H1 (cell line): Measurements from ENCODE around the gene SCARB2. TPM values are rescaled to one million over a fixed set of nuclear protein-coding genes. Genes with fewer than 3 reads are reported as not detected.

ENCODE experiments used
- CTCF ChIA-PET: fragments of 300-600 bp; sonication (Branson Sonifier 250); formaldehyde crosslinking; loops from one replicate; lab custom pipeline; 2021; ENCODE audit not compliant: partially characterized antibody; lab: Charles Lee
- POLR2A ChIA-PET: fragments of 300-600 bp; sonication (Branson Sonifier 250); formaldehyde crosslinking; loops from one replicate; lab custom pipeline; 2021; ENCODE audit warnings: inconsistent platforms; ENCODE audit not compliant: partially characterized antibody; lab: Charles Lee
- DNase-seq, 2 experiments: peaks; one replicate each; pipeline versions ENCODE4 v3.0.0 to v3.0.0-alpha.2; 2010 to 2022; ENCODE audit warnings: low spot score in 2 of 2, low read depth in 1 of 2, mixed read lengths in 1 of 2
- FAIRE-seq: peaks from 2 replicates; lab custom pipeline; 2011; peaks lifted over from hg19 to GRCh38; lab: Jason Lieb, UNC
- H2AFZ ChIP-seq: 2 replicates; pipeline ENCODE4 v1.8.1; 2012; ENCODE audit warnings: low read length, inconsistent platforms
- H2AK5ac ChIP-seq: 2 replicates; pipeline ENCODE4 v1.6.1; 2013; ENCODE audit warnings: low read depth, low read length
- H2BK120ac ChIP-seq: replicated peaks from 2 replicates; pipeline ENCODE3; 2013; ENCODE audit warnings: low read depth, low read length, inconsistent platforms
- H2BK12ac ChIP-seq: 2 replicates; pipeline ENCODE4 v1.6.1; 2013; ENCODE audit warnings: low read depth, low read length
- H2BK15ac ChIP-seq: 2 replicates; pipeline ENCODE4 v1.6.1; 2013; ENCODE audit warnings: low read length
- H2BK20ac ChIP-seq: 2 replicates; pipeline ENCODE4 v1.6.1; 2013; ENCODE audit warnings: low read length
- H2BK5ac ChIP-seq: 2 replicates; pipeline ENCODE4 v1.6.1; 2013; ENCODE audit warnings: low read depth, low read length
- H3K14ac ChIP-seq: 2 replicates; pipeline ENCODE4 v1.6.1; 2013; ENCODE audit warnings: inconsistent platforms; ENCODE audit not compliant: insufficient read length
- H3K18ac ChIP-seq: 2 replicates; pipeline ENCODE4 v1.6.1; 2013; ENCODE audit warnings: low read length; ENCODE audit errors: extremely low read depth
- H3K23ac ChIP-seq: 2 replicates; pipeline ENCODE4 v1.6.1; 2013; ENCODE audit warnings: inconsistent platforms; ENCODE audit not compliant: insufficient read length
- H3K23me2 ChIP-seq: 2 replicates; pipeline ENCODE4 v1.6.1; 2013; ENCODE audit warnings: low read depth, low read length
- H3K27ac ChIP-seq: 2 replicates; pipeline ENCODE4 v1.6.1; 2011; ENCODE audit warnings: low read depth, low read length, inconsistent platforms
- H3K27me3 ChIP-seq, 4 experiments: replicated peaks in 1 of 4; 1 replicate in 1 of 4; 2 replicates in 3 of 4; pipeline versions ENCODE4 v1.6.1 to v1.8.1; 2011 to 2013; ENCODE audit warnings: low read length in 3 of 4, mild to moderate bottlenecking in 3 of 4, inconsistent platforms in 2 of 4, mixed read lengths in 2 of 4, moderate library complexity in 1 of 4; ENCODE audit not compliant: control insufficient read depth in 3 of 4, insufficient read depth in 3 of 4; ENCODE audit errors: extremely low read depth in 1 of 4
- H3K36me3 ChIP-seq, 4 experiments: 2 replicates each; pipeline versions ENCODE4 v1.6.1 to v1.8.1; 2011 to 2013; ENCODE audit warnings: mild to moderate bottlenecking in 4 of 4, low read length in 3 of 4, moderate library complexity in 2 of 4, control low read depth in 1 of 4, inconsistent platforms in 1 of 4; ENCODE audit not compliant: insufficient read depth in 4 of 4, control insufficient read depth in 2 of 4
- H3K4ac ChIP-seq: replicated peaks from 2 replicates; pipeline ENCODE3; 2013; ENCODE audit warnings: low read length, low read depth, mixed read lengths, inconsistent platforms; ENCODE audit not compliant: insufficient read length
- H3K4me1 ChIP-seq, 4 experiments: replicated peaks in 1 of 4; 1 replicate in 1 of 4; 2 replicates in 3 of 4; pipeline versions ENCODE4 v1.6.1 to v1.8.1; 2011 to 2013; ENCODE audit warnings: low read length in 3 of 4, inconsistent platforms in 2 of 4, mixed read lengths in 1 of 4; ENCODE audit not compliant: insufficient read depth in 4 of 4, control insufficient read depth in 3 of 4
- H3K4me2 ChIP-seq, 2 experiments: 2 replicates each; pipeline versions ENCODE4 v1.6.1 to v1.8.1; 2011 to 2013; ENCODE audit warnings: low read depth in 2 of 2, low read length in 2 of 2, control low read depth in 1 of 2, inconsistent platforms in 1 of 2, mild to moderate bottlenecking in 1 of 2; ENCODE audit not compliant: insufficient read depth in 1 of 2
- H3K4me3 ChIP-seq, 4 experiments: fragments of 200-600, 300-600 bp in 1 of 4; sonication (generic), shearing (Covaris generic), sonication (Bioruptor Twin) in 1 of 4; 2 replicates each; pipeline versions ENCODE4 v1.5.1 to v1.8.1; 2011 to 2016; ENCODE audit warnings: low read length in 4 of 4, low read depth in 3 of 4, control low read depth in 2 of 4, inconsistent platforms in 2 of 4, mild to moderate bottlenecking in 2 of 4, mixed read lengths in 1 of 4, moderate library complexity in 1 of 4; ENCODE audit not compliant: insufficient read depth in 2 of 4; ENCODE audit errors: extremely low read depth in 1 of 4
- H3K56ac ChIP-seq: replicated peaks from 2 replicates; pipeline ENCODE3; 2013; ENCODE audit warnings: low read depth, mild to moderate bottlenecking, mixed read lengths, low read length, inconsistent platforms; ENCODE audit not compliant: insufficient read length
- H3K79me1 ChIP-seq: 2 replicates; pipeline ENCODE4 v1.6.1; 2013; ENCODE audit warnings: low read depth, low read length, control low read depth
- H3K79me2 ChIP-seq, 2 experiments: 2 replicates each; pipeline versions ENCODE4 v1.6.1 to v1.8.1; 2012 to 2013; ENCODE audit warnings: low read length in 2 of 2, mild to moderate bottlenecking in 2 of 2, inconsistent platforms in 1 of 2; ENCODE audit not compliant: insufficient read depth in 2 of 2, control insufficient read depth in 1 of 2
- H3K9ac ChIP-seq, 4 experiments: replicated peaks in 1 of 4; 1 replicate in 1 of 4; 2 replicates in 3 of 4; pipeline versions ENCODE4 v1.6.1 to v1.8.1; 2011 to 2013; ENCODE audit warnings: low read depth in 3 of 4, low read length in 3 of 4, control low read depth in 2 of 4, mild to moderate bottlenecking in 2 of 4, moderate library complexity in 2 of 4, inconsistent platforms in 1 of 4; ENCODE audit errors: extremely low read depth in 1 of 4
- H3K9me3 ChIP-seq, 2 experiments: 2 replicates each; pipeline versions ENCODE4 v1.6.1 to v1.8.1; 2012 to 2013; ENCODE audit warnings: mild to moderate bottlenecking in 2 of 2, moderate library complexity in 2 of 2, control low read depth in 1 of 2, inconsistent platforms in 1 of 2, low read depth in 1 of 2, low read length in 1 of 2, mixed read lengths in 1 of 2; ENCODE audit not compliant: insufficient read depth in 2 of 2
- H4K20me1 ChIP-seq, 2 experiments: replicated peaks in 1 of 2; 2 replicates each; pipeline versions ENCODE3 to v1.8.1; 2011 to 2013; ENCODE audit warnings: inconsistent platforms in 2 of 2, low read length in 2 of 2, mild to moderate bottlenecking in 1 of 2; ENCODE audit not compliant: insufficient read depth in 2 of 2, control insufficient read depth in 1 of 2
- H4K5ac ChIP-seq: 2 replicates; pipeline ENCODE4 v1.6.1; 2013; ENCODE audit warnings: low read length, low read depth, mixed read lengths, inconsistent platforms; ENCODE audit not compliant: insufficient read length
- H4K8ac ChIP-seq: 2 replicates; pipeline ENCODE4 v1.8.0; 2013; ENCODE audit warnings: mild to moderate bottlenecking, moderate library complexity, low read length, inconsistent platforms; ENCODE audit not compliant: insufficient read depth; ENCODE audit errors: extremely low read depth
- H4K91ac ChIP-seq: replicated peaks from 2 replicates; pipeline ENCODE3; 2013; ENCODE audit warnings: low read length, mixed read lengths, inconsistent platforms; ENCODE audit not compliant: insufficient read length
- WGBS, 2 experiments: shearing (Covaris generic) in 1 of 2; methylation state at CpG; one replicate each; pipeline versions ENCODE4 v1.1.6 to v1.1.7; 2013 to 2015; ENCODE audit warnings: low lambda C conversion rate in 2 of 2, mixed read lengths in 2 of 2, inconsistent platforms in 1 of 2, low coverage in 1 of 2, missing lambda C conversion rate in 1 of 2; ENCODE audit not compliant: insufficient replicate concordance in 2 of 2, insufficient coverage in 1 of 2, insufficient read length in 1 of 2; ENCODE audit errors: extremely low coverage in 1 of 2, missing lambda C conversion rate in 1 of 2; 5-methylcytosine and 5-hydroxymethylcytosine counted together
- polyA plus RNA-seq, 7 experiments: library from polyadenylated mRNA; depleted of rRNA in 3 of 7; stranded (reverse) in 5 of 7; unstranded in 2 of 7; fragments of >200 nt in 5 of 7; fragments of 200-250 nt in 2 of 7; gene quantifications; 1 replicate in 5 of 7; 2 replicates in 1 of 7; 4 replicates in 1 of 7; pipeline versions ENCODE4 v1.2.1 to v1.2.3, GENCODE V29; 2011 to 2013; ENCODE audit warnings: missing spikeins in 2 of 7, mixed read lengths in 2 of 7
- total RNA-seq: library from RNA; stranded (reverse); fragmentation: NEBNext Ultra II Directional; extraction: Animal tissue kit (Norgen Biotek cat#: 25700); gene quantifications from 2 replicates; pipeline ENCODE4 v1.2.1, GENCODE V29; 2021

Gene SCARB2
- total and polyA plus RNA-seq, 2 of the 8 experiments (the other 6 are each of a cell fraction or from before 2014, with no cell fraction given), result 18.5 to 35.7 TPM

GRCh38 chr4:76187152-76187551, 26.5 kb downstream of the SCARB2 start:
- DNase-seq, result no peak
- no peak overlapping the region for H3K14ac ChIP-seq
- H3K4me2 ChIP-seq, result no peak overlapping the region
- H4K91ac ChIP-seq, result no peak overlapping the region
- no peak overlapping the region for H2BK12ac ChIP-seq
- no peaks in the 10 kb centered on the region for H3K23me2 ChIP-seq
- no peak overlapping the region for H3K4ac ChIP-seq
- no peaks in the 10 kb centered on the region for H3K27me3 ChIP-seq
- H4K20me1 ChIP-seq, result peaks cover 0 to 4% of the 10 kb centered on the region in 2 experiments
- H2AK5ac ChIP-seq, result no peak overlapping the region
- no peak for FAIRE-seq
- H3K79me2 ChIP-seq, result no peaks in the 10 kb centered on the region
- no peak overlapping the region for H2BK5ac ChIP-seq
- POLR2A ChIA-PET, result no interaction called here
- no peak overlapping the region for H3K18ac ChIP-seq
- H2AFZ ChIP-seq, result no peak overlapping the region
- H3K23ac ChIP-seq, result no peak overlapping the region
- no peak overlapping the region for H2BK20ac ChIP-seq
- H3K9ac ChIP-seq, result no peak overlapping the region
- no peak overlapping the region for H3K4me3 ChIP-seq
- peaks cover 1 to 2% of the 10 kb centered on the region in 2 experiments; a peak in 2 of 4 replicates for H3K9me3 ChIP-seq
- H2BK120ac ChIP-seq, result no peak overlapping the region
- no peak overlapping the region for H2BK15ac ChIP-seq
- H4K5ac ChIP-seq, result no peak overlapping the region
- no peaks in the 10 kb centered on the region for H3K4me1 ChIP-seq
- H3K27ac ChIP-seq, result no peak overlapping the region
- no peak overlapping the region for H3K56ac ChIP-seq
- H3K36me3 ChIP-seq, result peaks cover 0 to 5% (median under 1%) of the 10 kb centered on the region in 4 experiments; a peak in 2 of 8 replicates
- 85% methylated on average over 3 of the region's 3 CpGs; no CpG with 5 or more reads in 1 of the 2 experiments for WGBS, 2 experiments
- H4K8ac ChIP-seq, result no peak overlapping the region
- peaks cover 7% of the 10 kb centered on the region; the same call in 1 of the 2 replicates for H3K79me1 ChIP-seq
- CTCF ChIA-PET, result no interaction called here
